HUES48 (cell line): ENCODE data around the gene KLHL29.

Experiments
- H3K27ac ChIP-seq: one replicate; pipeline ENCODE4 v1.7.0; 2013; ENCODE audit warnings: low read depth, low read length, inconsistent platforms
- H3K27me3 ChIP-seq: 2 replicates; pipeline ENCODE4 v1.6.1; 2013; ENCODE audit warnings: mild to moderate bottlenecking, low read length; ENCODE audit not compliant: control insufficient read depth, insufficient read depth
- H3K36me3 ChIP-seq: 2 replicates; pipeline ENCODE4 v1.6.1; 2013; ENCODE audit warnings: low read length; ENCODE audit not compliant: control insufficient read depth, insufficient read depth
- H3K4me1 ChIP-seq: 2 replicates; pipeline ENCODE4 v1.6.1; 2013; ENCODE audit warnings: mild to moderate bottlenecking, low read length; ENCODE audit not compliant: control insufficient read depth, insufficient read depth
- H3K4me3 ChIP-seq: 2 replicates; pipeline ENCODE4 v1.5.1; 2013; ENCODE audit warnings: mild to moderate bottlenecking, low read depth, low read length
- H3K9ac ChIP-seq: 2 replicates; pipeline ENCODE4 v1.6.1; 2013; ENCODE audit warnings: mild to moderate bottlenecking, low read depth, low read length, moderate library complexity
- H3K9me3 ChIP-seq: 2 replicates; pipeline ENCODE4 v1.6.1; 2013; ENCODE audit warnings: low read length; ENCODE audit not compliant: control insufficient read depth, insufficient read depth

Gene KLHL29

GRCh38 chr2:23565374-23565773, 180.4 kb downstream of the KLHL29 start:
- Histone ChIP-seq H3K27me3 (no peaks in the 10 kb centered on the region), H3K36me3 (no peaks in the 10 kb centered on the region), H3K4me1 (peaks cover 10% of the 10 kb centered on the region), H3K9me3 (no peaks in the 10 kb centered on the region), H3K9ac (no peak overlapping the region), H3K4me3 (no peak overlapping the region), H3K27ac (no peak overlapping the region)

- H3K9me3 ChIP-seq: no peaks in the 10 kb centered on the region
- no peaks in the 10 kb centered on the region for H3K36me3 ChIP-seq
- peaks cover 10% of the 10 kb centered on the region for H3K4me1 ChIP-seq
- no peak overlapping the region for H3K4me3 ChIP-seq
- no peak overlapping the region for H3K9ac ChIP-seq
- H3K27ac ChIP-seq: no peak overlapping the region
- H3K27me3 ChIP-seq: no peaks in the 10 kb centered on the region
These were observed 180.8 kb downstream of the KLHL29 start for GRCh38 chr2:23565814-23566213.

GRCh38 chr2:23566241-23567142, 181.5 kb downstream of the KLHL29 start:
- Histone ChIP-seq H3K4me3 (no peak overlapping the region), H3K9ac (no peak overlapping the region), H3K27ac (no peak overlapping the region), H3K27me3 (no peaks in the 10 kb centered on the region), H3K9me3 (no peaks in the 10 kb centered on the region), H3K36me3 (no peaks in the 10 kb centered on the region), H3K4me1 (peaks cover 10% of the 10 kb centered on the region)

GRCh38 chr2:23567161-23567756, 182.3 kb downstream of the KLHL29 start:
- H3K9ac ChIP-seq: no peak overlapping the region
- H3K27me3 ChIP-seq: no peaks in the 10 kb centered on the region
- H3K4me3 ChIP-seq: no peak overlapping the region
- H3K9me3 ChIP-seq: no peaks in the 10 kb centered on the region
- peaks cover 10% of the 10 kb centered on the region for H3K4me1 ChIP-seq
- H3K27ac ChIP-seq: no peak overlapping the region
- H3K36me3 ChIP-seq: no peaks in the 10 kb centered on the region

GRCh38 chr2:23568211-23568610, 183.2 kb downstream of the KLHL29 start:
- no peak overlapping the region for H3K27ac ChIP-seq
- H3K9me3 ChIP-seq: no peaks in the 10 kb centered on the region
- H3K27me3 ChIP-seq: no peaks in the 10 kb centered on the region

GRCh38 chr2:23568626-23569190, 183.7 kb downstream of the KLHL29 start:
- Histone ChIP-seq H3K9me3 (no peaks in the 10 kb centered on the region), H3K27ac (no peak overlapping the region), H3K4me1 (peaks cover 10% of the 10 kb centered on the region), H3K4me3 (no peak overlapping the region), H3K27me3 (no peaks in the 10 kb centered on the region), H3K9ac (no peak overlapping the region), H3K36me3 (no peaks in the 10 kb centered on the region)

More at GRCh38 chr2:23568211-23568610, 183.2 kb downstream of the KLHL29 start:
- no peak overlapping the region for H3K4me3 ChIP-seq
- peaks cover 10% of the 10 kb centered on the region for H3K4me1 ChIP-seq
- no peaks in the 10 kb centered on the region for H3K36me3 ChIP-seq
- no peak overlapping the region for H3K9ac ChIP-seq

GRCh38 chr2:23569761-23570365, 184.9 kb downstream of the KLHL29 start:
- peaks cover 14% of the 10 kb centered on the region for H3K4me1 ChIP-seq
- H3K9ac ChIP-seq: no peak overlapping the region
- H3K9me3 ChIP-seq: no peaks in the 10 kb centered on the region
- no peak overlapping the region for H3K4me3 ChIP-seq
- no peaks in the 10 kb centered on the region for H3K27me3 ChIP-seq
- no peaks in the 10 kb centered on the region for H3K36me3 ChIP-seq
- H3K27ac ChIP-seq: no peak overlapping the region

- no peaks in the 10 kb centered on the region for H3K9me3 ChIP-seq
- no peaks in the 10 kb centered on the region for H3K27me3 ChIP-seq
- H3K27ac ChIP-seq: no peak overlapping the region
- no peak overlapping the region for H3K9ac ChIP-seq
- no peaks in the 10 kb centered on the region for H3K36me3 ChIP-seq
- peaks cover 14% of the 10 kb centered on the region for H3K4me1 ChIP-seq
- H3K4me3 ChIP-seq: no peak overlapping the region
These were observed 186.1 kb downstream of the KLHL29 start for GRCh38 chr2:23571085-23571484.

- Histone ChIP-seq H3K27ac (no peak overlapping the region), H3K4me1 (peaks cover 8% of the 10 kb centered on the region), H3K9ac (no peak overlapping the region), H3K36me3 (no peaks in the 10 kb centered on the region), H3K4me3 (no peak overlapping the region), H3K27me3 (no peaks in the 10 kb centered on the region), H3K9me3 (no peaks in the 10 kb centered on the region)
These were observed 186.7 kb downstream of the KLHL29 start for GRCh38 chr2:23571527-23572282.

- Histone ChIP-seq H3K27ac (no peak overlapping the region), H3K9ac (no peak overlapping the region), H3K9me3 (no peaks in the 10 kb centered on the region), H3K4me1 (peaks cover 8% of the 10 kb centered on the region), H3K27me3 (no peaks in the 10 kb centered on the region), H3K36me3 (no peaks in the 10 kb centered on the region), H3K4me3 (no peak overlapping the region)
These were observed 190.1 kb downstream of the KLHL29 start for GRCh38 chr2:23574919-23575654.
